ES-I3 (cell line): ENCODE results near the gene MATK.

Experiments
- H3K36me3 ChIP-seq: 2 replicates; pipeline ENCODE4 v1.6.1; 2013; ENCODE audit warnings: mild to moderate bottlenecking, low read length, control low read depth, moderate library complexity; ENCODE audit not compliant: insufficient read depth
- H3K4me1 ChIP-seq: 2 replicates; pipeline ENCODE4 v1.6.1; 2013; ENCODE audit warnings: mild to moderate bottlenecking, control low read depth, low read length; ENCODE audit not compliant: insufficient read depth
- H3K9ac ChIP-seq: 2 replicates; pipeline ENCODE4 v1.6.1; 2013; ENCODE audit warnings: low read depth, mild to moderate bottlenecking, low read length, moderate library complexity
- H3K9me3 ChIP-seq: 2 replicates; pipeline ENCODE4 v1.6.1; 2013; ENCODE audit warnings: mild to moderate bottlenecking, low read length, moderate library complexity; ENCODE audit not compliant: control insufficient read depth, insufficient read depth

The MATK gene

DNA sequence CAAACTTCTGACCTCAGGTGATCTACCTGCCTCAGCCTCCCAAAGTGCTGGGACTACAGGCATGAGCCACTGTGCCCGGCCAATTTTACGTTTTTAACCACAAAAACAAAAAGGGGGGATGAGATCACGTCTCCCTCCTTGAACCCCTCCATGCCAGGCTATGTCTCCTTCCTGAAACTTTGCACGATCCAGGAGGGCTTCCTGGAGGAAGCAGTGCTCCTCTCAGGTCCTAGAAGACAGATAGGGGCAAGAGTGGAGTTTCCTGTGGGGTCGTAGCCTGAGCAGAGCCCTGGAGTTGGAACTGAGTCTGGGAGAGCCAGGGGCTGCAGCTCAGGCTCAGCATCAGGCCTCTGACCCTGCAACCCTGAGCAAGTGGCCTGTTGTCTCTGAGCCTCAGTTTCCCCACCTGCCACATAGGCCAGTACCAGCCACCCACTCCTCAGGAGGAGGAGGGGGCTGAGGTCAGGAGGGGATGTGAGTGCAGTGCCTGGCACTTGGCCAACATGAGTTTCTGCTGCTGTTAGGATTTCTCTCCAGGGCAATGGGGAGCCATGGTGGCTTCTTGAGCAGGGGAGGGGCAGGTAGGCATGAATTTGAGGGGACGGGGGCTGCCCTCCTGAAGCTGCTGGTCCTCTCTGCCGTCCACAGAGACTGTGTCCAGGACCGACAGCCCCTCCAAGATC, 40.7 kb downstream of the MATK start:
- no peak overlapping the region for H3K9ac ChIP-seq
- no peaks in the 10 kb centered on the region for H3K36me3 ChIP-seq
- no peaks in the 10 kb centered on the region for H3K4me1 ChIP-seq
- no peaks in the 10 kb centered on the region for H3K9me3 ChIP-seq

DNA sequence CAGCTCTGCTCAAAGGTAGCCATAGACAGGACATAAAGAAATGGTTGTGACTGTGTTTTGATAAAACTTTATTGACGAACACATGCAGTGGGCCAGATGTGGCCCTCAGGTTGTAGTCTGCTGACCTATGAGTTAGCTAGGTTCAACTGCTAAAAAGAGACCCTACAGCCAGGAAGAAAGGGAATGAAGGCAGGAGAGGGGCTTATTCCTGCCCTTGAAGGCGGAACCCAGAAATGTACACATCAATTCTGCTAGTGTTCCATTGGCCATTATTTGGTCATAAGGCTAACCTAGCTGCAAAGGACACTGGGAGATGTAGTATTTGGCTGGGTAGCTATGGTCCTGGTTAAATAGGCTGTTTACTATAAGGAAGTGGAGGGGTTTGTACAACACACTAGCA, 42.7 kb downstream of the MATK start:
- H3K9ac ChIP-seq, result no peak overlapping the region
- H3K9me3 ChIP-seq, result no peaks in the 10 kb centered on the region
- no peaks in the 10 kb centered on the region for H3K4me1 ChIP-seq
- H3K36me3 ChIP-seq, result no peaks in the 10 kb centered on the region

- Histone ChIP-seq H3K36me3 (no peaks in the 10 kb centered on the region; the same call in 1 of the 2 replicates), H3K4me1 (no peaks in the 10 kb centered on the region), H3K9ac (no peak overlapping the region)
Measured at GRCh38 chr19:3740431-3740830, 45.8 kb downstream of the MATK start.

DNA sequence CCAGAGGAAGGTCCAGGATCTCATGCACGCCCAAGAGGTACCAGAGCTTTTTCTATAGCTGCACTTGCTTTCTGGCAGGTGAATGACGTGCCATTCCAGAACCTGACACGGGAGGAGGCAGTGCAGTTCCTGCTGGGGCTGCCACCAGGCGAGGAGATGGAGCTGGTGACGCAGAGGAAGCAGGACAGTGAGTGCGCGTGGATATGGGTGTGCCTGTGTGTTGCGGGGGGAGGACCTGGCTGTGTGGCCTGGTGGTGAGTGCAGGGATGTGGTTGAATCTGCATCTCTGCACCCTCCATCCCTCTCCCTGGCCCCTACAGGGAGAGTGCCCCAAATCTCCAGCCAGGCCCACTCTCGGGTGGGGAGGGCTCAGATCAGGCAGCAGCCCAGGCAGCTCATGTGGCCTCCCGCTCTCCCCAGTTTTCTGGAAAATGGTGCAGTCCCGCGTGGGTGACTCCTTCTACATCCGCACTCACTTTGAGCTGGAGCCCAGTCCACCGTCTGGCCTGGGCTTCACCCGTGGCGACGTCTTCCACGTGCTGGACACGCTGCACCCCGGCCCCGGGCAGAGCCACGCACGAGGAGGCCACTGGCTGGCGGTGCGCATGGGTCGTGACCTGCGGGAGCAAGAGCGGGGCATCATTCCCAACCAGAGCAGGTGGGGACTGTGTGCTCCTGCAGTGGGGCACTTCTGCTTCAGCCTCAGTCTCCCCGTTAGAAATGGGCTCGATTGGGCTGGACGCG, 47.5 kb downstream of the MATK start:
- Histone ChIP-seq H3K9ac (no peak overlapping the region), H3K9me3 (no peaks in the 10 kb centered on the region), H3K36me3 (no peaks in the 10 kb centered on the region; the same call in 1 of the 2 replicates)

More at GRCh38 chr19:3740431-3740830, 45.8 kb downstream of the MATK start:
- H3K9me3 ChIP-seq, result no peaks in the 10 kb centered on the region

GRCh38 chr19:3737487-3738205, 48.5 kb downstream of the MATK start:
- no peaks in the 10 kb centered on the region; the same call in 1 of the 2 replicates for H3K36me3 ChIP-seq
- no peaks in the 10 kb centered on the region for H3K9me3 ChIP-seq
- H3K4me1 ChIP-seq, result no peaks in the 10 kb centered on the region
- no peak overlapping the region for H3K9ac ChIP-seq

More for the DNA sequence above, 47.5 kb downstream of the MATK start:
- H3K4me1 ChIP-seq, result no peaks in the 10 kb centered on the region

DNA sequence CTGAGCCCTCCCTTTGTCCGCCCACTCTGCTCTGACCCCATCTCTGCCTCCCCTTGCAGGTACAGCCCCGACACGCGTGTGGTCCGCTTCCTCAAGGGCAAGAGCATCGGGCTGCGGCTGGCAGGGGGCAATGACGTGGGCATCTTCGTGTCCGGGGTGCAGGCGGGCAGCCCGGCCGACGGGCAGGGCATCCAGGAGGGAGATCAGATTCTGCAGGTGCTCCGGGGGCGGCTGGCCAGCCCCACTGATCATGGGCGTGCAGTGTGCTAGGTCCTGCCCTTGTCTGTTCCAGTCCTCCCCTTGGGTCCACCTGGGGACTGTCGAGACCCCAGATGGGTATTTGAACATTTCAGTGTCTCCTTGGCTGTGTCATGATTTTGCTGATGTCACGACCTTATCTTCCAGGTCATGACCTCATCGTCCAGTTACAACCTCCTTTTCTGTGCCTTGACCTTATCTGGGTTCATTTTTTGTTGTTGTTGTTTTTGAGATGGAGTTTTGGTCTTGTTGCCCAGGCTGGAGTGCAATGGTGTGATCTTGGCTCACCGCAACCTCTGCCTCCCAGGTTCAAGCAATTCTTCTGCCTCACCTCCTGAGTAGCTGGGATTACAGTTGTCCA, 50.0 kb downstream of the MATK start:
- H3K9me3 ChIP-seq, result no peaks in the 10 kb centered on the region
- no peak overlapping the region for H3K9ac ChIP-seq
- no peaks in the 10 kb centered on the region for H3K4me1 ChIP-seq
- H3K36me3 ChIP-seq, result no peaks in the 10 kb centered on the region; the same call in 1 of the 2 replicates

DNA sequence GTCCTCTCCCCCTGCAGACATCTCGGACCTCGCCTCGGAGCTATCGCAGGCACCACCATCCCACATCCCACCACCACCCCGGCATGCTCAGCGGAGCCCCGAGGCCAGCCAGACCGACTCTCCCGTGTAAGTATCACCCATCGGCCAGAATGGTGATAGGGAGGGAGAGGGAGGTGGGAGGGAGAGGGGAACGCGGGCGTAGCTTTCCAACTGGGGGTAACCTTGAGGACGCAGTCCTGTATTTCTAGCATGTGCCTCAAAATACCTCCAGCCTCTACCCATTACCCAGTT, 51.9 kb downstream of the MATK start:
- no peaks in the 10 kb centered on the region; the same call in 1 of the 2 replicates for H3K9me3 ChIP-seq
- no peak overlapping the region for H3K9ac ChIP-seq

GRCh38 chr19:3733549-3734309, 52.5 kb downstream of the MATK start:
- Histone ChIP-seq H3K4me1 (no peaks in the 10 kb centered on the region), H3K36me3 (no peaks in the 10 kb centered on the region; the same call in 1 of the 2 replicates), H3K9ac (no peak overlapping the region), H3K9me3 (no peaks in the 10 kb centered on the region; the same call in 1 of the 2 replicates)

More for the DNA sequence above, 51.9 kb downstream of the MATK start:
- H3K4me1 ChIP-seq, result no peaks in the 10 kb centered on the region
- no peaks in the 10 kb centered on the region; the same call in 1 of the 2 replicates for H3K36me3 ChIP-seq

DNA sequence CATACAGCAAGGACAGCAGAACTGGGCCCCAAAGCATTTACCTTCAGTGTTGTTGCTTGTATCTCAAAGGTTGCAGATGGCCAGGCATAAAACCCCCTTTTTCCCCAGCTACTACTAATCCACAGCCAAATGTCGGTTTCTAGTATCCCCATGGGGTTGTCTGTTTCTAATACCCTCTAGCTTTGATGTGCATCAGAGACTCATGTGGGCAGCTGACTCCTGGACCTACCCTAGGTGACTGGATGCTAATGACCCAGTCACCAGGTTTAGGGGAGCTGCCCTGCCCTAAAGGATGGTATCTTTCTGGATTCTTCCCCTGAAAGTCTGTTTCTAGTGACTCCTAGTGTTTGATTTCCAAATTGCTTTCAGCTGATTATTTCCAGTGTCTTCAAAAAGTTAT, 54.1 kb downstream of the MATK start:
- Histone ChIP-seq H3K9ac (no peak overlapping the region), H3K4me1 (no peaks in the 10 kb centered on the region; the same call in 1 of the 2 replicates), H3K9me3 (no peaks in the 10 kb centered on the region; the same call in 1 of the 2 replicates), H3K36me3 (no peaks in the 10 kb centered on the region; the same call in 1 of the 2 replicates)

GRCh38 chr19:3730457-3730958, 55.7 kb downstream of the MATK start:
- H3K4me1 ChIP-seq, result no peaks in the 10 kb centered on the region; the same call in 1 of the 2 replicates
- H3K36me3 ChIP-seq, result no peaks in the 10 kb centered on the region
- no peaks in the 10 kb centered on the region; the same call in 1 of the 2 replicates for H3K9me3 ChIP-seq
- H3K9ac ChIP-seq, result no peak overlapping the region
